Uterus (tissue), 4 donors: ENCODE measurements around the gene PMEPA1. TPM values are rescaled to one million over a fixed set of nuclear protein-coding genes. Genes with fewer than 3 reads are reported as not detected.

Experiments
- DNase-seq, 2 donors: peaks; one replicate each; pipeline ENCODE4 v3.0.0-alpha.2; 2019 to 2020
- H3K27ac ChIP-seq, 2 donors: fragments of 200-600 bp; sonication (generic); 1 replicate in 1 of 2; 2 replicates in 1 of 2; pipeline ENCODE4 v1.5.1; 2016 to 2018
- H3K27me3 ChIP-seq, 2 donors: fragments of 200-600 bp; sonication (generic); one replicate each; pipeline ENCODE4 v1.5.1; 2018 to 2019; ENCODE audit warnings: control low read depth in 1 of 2
- H3K36me3 ChIP-seq, 2 donors: fragments of 200-600 bp; sonication (generic); one replicate each; pipeline ENCODE4 v1.5.1; 2019; ENCODE audit warnings: control low read depth in 1 of 2
- H3K4me1 ChIP-seq, 2 donors: fragments of 200-600 bp; sonication (generic); one replicate each; pipeline ENCODE4 v1.5.1; 2018 to 2019; ENCODE audit warnings: control low read depth in 1 of 2
- H3K4me3 ChIP-seq, 2 donors: fragments of 200-600 bp; sonication (generic); 1 replicate in 1 of 2; 2 replicates in 1 of 2; pipeline ENCODE4 v1.5.1; 2018 to 2019; ENCODE audit warnings: mild to moderate bottlenecking in 1 of 2
- H3K9me3 ChIP-seq, 2 donors: fragments of 200-600 bp; sonication (generic); one replicate each; pipeline ENCODE4 v1.5.1; 2019; ENCODE audit warnings: control low read depth in 1 of 2
- POLR2A ChIP-seq, 2 donors: fragments of 450-650 bp; IDR thresholded peaks; one replicate each; pipeline ENCODE4 v1.6.1; 2016; ENCODE audit warnings: antibody characterized with exemption in 2 of 2, mild to moderate bottlenecking in 1 of 2, moderate library complexity in 1 of 2
- intact Hi-C: fragments of 100-400 bp; cut with DNase I; formaldehyde crosslinking; loops from one replicate; pipeline ENCODE4 v1.15.1; 2023; ENCODE audit warnings: low total_unique reads
- total RNA-seq, 4 donors: library from RNA; depleted of rRNA in 3 of 4; stranded (reverse); fragments of >200 nt in 3 of 4; gene quantifications; one replicate each; pipeline versions ENCODE4 v1.1.0 to v1.2.4, GENCODE V29; 2014 to 2023
- TF ChIP-seq, protein P1 (sequence below), 4 experiments: fragments of 200-600 bp in 2 of 4; fragments of 450-650 bp in 2 of 4; sonication (generic) in 2 of 4; IDR thresholded peaks; one replicate each; pipeline ENCODE4 v1.5.1; 2016 to 2019; ENCODE audit warnings: antibody characterized with exemption in 4 of 4, mild to moderate bottlenecking in 2 of 4, moderate library complexity in 1 of 4
- donor health status: DM: yes; HTN: yes; CAD: no.

The PMEPA1 gene
- total RNA-seq, 4 donors from 2014 or later, result 5.6 to 51.9 (median 33.5) TPM

GRCh38 chr20:57654363-57654997 lies 55.3 kb downstream of the PMEPA1 start:
- no peaks in the 10 kb centered on the region for H3K36me3 ChIP-seq
- no peak overlapping the region for H3K4me3 ChIP-seq
- no peaks in the 10 kb centered on the region for H3K27me3 ChIP-seq
- peak overlapping the region; percentile 15 to 35 for H3K27ac ChIP-seq
- no peaks in the 10 kb centered on the region for H3K4me1 ChIP-seq
- intact Hi-C loops, result loop anchor here (1.0 kb wide), 1 partner anchor 525 kb away; no protein-coding TSS in a partner anchor
- TF ChIP-seq, protein P1, sequence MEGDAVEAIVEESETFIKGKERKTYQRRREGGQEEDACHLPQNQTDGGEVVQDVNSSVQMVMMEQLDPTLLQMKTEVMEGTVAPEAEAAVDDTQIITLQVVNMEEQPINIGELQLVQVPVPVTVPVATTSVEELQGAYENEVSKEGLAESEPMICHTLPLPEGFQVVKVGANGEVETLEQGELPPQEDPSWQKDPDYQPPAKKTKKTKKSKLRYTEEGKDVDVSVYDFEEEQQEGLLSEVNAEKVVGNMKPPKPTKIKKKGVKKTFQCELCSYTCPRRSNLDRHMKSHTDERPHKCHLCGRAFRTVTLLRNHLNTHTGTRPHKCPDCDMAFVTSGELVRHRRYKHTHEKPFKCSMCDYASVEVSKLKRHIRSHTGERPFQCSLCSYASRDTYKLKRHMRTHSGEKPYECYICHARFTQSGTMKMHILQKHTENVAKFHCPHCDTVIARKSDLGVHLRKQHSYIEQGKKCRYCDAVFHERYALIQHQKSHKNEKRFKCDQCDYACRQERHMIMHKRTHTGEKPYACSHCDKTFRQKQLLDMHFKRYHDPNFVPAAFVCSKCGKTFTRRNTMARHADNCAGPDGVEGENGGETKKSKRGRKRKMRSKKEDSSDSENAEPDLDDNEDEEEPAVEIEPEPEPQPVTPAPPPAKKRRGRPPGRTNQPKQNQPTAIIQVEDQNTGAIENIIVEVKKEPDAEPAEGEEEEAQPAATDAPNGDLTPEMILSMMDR (IDR thresholded peaks at IDR 0.05), result peak; percentile 89 to 95 (median 92)
- no peak for TF ChIP-seq POLR2A (IDR thresholded peaks at IDR 0.05)
- no peaks in the 10 kb centered on the region for H3K9me3 ChIP-seq
- DNase-seq, result peak; percentile 62 to 67

- intact Hi-C loops, result loop anchor here (1.0 kb wide), 1 partner anchor 525 kb away; no protein-coding TSS in a partner anchor
- DNase-seq, result peak; percentile 12 to 14
- Histone ChIP-seq H3K27ac (no peak overlapping the region), H3K4me1 (no peaks in the 10 kb centered on the region), H3K27me3 (no peaks in the 10 kb centered on the region), H3K36me3 (no peaks in the 10 kb centered on the region), H3K9me3 (no peaks in the 10 kb centered on the region), H3K4me3 (no peak overlapping the region)
- no peak for TF ChIP-seq POLR2A (IDR thresholded peaks at IDR 0.05)
- TF ChIP-seq, protein P1 (IDR thresholded peaks at IDR 0.05), result no peak
Observed at GRCh38 chr20:57653910-57654309, 55.9 kb downstream of the PMEPA1 start.

- no peaks in the 10 kb centered on the region for H3K4me1 ChIP-seq
- H3K36me3 ChIP-seq, result no peaks in the 10 kb centered on the region
- TF ChIP-seq, protein P1 (IDR thresholded peaks at IDR 0.05), result no peak
- TF ChIP-seq POLR2A (IDR thresholded peaks at IDR 0.05), result no peak
- no peak overlapping the region for H3K4me3 ChIP-seq
- DNase-seq, result peak in 1 of 2 donors; percentile 13
- H3K27ac ChIP-seq, result no peak overlapping the region
- intact Hi-C loops, result no loop called here
- no peaks in the 10 kb centered on the region for H3K9me3 ChIP-seq
- no peaks in the 10 kb centered on the region for H3K27me3 ChIP-seq
Observed at GRCh38 chr20:57653546-57653900, 56.3 kb downstream of the PMEPA1 start.

DNA sequence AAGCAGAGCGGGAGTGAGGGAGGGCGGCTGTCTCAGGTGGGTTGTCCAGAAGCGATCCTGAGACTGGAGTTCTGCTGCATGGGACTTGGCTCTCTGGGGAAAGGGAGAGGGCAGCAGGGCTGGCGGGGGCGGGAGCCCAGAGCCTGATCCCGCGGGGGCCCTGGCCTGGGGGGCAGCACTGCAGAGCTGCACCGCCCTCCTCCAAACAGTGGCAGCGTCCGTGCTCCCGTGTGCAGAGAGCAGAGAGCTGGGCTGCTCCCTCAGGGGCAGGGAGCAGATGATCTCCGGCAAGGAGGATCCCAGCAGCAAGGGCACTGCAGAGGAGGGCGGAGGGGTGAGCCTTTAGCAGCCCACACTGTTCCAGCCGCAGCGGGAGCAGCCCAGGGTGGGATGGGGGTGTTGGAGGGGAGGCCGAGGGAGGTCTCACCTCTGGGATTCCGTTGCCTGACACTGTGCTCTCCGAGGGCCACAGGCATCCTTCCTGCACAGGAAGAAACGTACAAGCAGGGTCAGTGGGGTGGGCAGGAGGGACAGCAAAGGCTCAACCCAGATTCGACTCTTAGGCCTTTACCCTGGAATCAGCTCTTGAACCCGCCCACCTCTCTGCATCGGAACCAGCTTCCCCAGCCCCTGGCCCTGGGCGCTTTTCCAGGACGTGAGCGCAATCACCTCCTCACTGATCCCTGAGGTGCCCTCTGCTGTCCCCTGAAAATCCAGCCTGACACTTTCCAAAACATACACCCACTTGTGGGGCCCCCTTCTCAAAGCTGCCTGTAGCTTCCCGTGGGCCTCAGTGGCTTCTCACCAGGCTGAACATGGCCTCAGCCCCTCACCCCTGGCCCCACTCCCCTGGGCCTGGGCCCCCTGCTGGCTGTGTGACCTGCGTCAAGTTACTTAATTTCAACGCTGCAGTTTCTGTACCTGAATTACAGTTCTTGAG lies 56.9 kb downstream of the PMEPA1 start:
- Histone ChIP-seq H3K27ac (no peak overlapping the region), H3K4me1 (no peaks in the 10 kb centered on the region), H3K9me3 (no peaks in the 10 kb centered on the region), H3K36me3 (no peaks in the 10 kb centered on the region), H3K27me3 (no peaks in the 10 kb centered on the region), H3K4me3 (no peak overlapping the region)
- intact Hi-C loops, result no loop called here
- TF ChIP-seq, protein P1 (IDR thresholded peaks at IDR 0.05), result no peak
- TF ChIP-seq POLR2A (IDR thresholded peaks at IDR 0.05), result no peak
- peak; percentile 15 to 17 for DNase-seq
